Transverse colon (tissue), 4 donors: ENCODE data around the gene GNG3. TPM values are rescaled to one million over a fixed set of nuclear protein-coding genes. Genes with fewer than 3 reads are reported as not detected.

Source experiments
- DNase-seq: peaks from one replicate; pipeline ENCODE4 v3.0.0-alpha.2; 2019
- H3K27ac ChIP-seq, 4 donors: fragments of 200-600 bp; sonication (generic); 2 replicates each; pipeline ENCODE4 v1.5.1; 2016 to 2018; ENCODE audit warnings: inconsistent platforms in 4 of 4
- H3K27me3 ChIP-seq: fragments of 200-600 bp; sonication (generic); 2 replicates; pipeline ENCODE4 v1.5.1; 2017; ENCODE audit warnings: inconsistent platforms
- H3K36me3 ChIP-seq, 4 donors: fragments of 200-600 bp; sonication (generic); 2 replicates each; pipeline ENCODE4 v1.5.1; 2017 to 2019; ENCODE audit warnings: inconsistent platforms in 4 of 4
- H3K4me1 ChIP-seq, 4 donors: fragments of 200-600 bp; sonication (generic); 2 replicates each; pipeline ENCODE4 v1.5.1; 2017 to 2020; ENCODE audit warnings: inconsistent platforms in 4 of 4
- H3K4me3 ChIP-seq, 4 donors: fragments of 200-600 bp; sonication (generic); 1 replicate in 1 of 4; 2 replicates in 3 of 4; pipeline versions ENCODE4 v1.5.1 to v1.6.1; 2017 to 2019; ENCODE audit warnings: inconsistent platforms in 4 of 4
- H3K9me3 ChIP-seq, 2 donors: fragments of 200-600 bp; sonication (generic); 2 replicates each; pipeline ENCODE4 v1.5.1; 2017 to 2019; ENCODE audit warnings: inconsistent platforms in 2 of 2
- EP300 ChIP-seq: sonication (generic); formaldehyde crosslinking; IDR thresholded peaks from one replicate; pipeline ENCODE4 v1.6.1; 2017; ENCODE audit warnings: antibody characterized with exemption, low read depth
- POLR2A ChIP-seq: fragments of 450-650 bp; IDR thresholded peaks from one replicate; pipeline ENCODE4 v1.6.1; 2016; ENCODE audit warnings: antibody characterized with exemption, mild to moderate bottlenecking, moderate library complexity
- POLR2AphosphoS5 ChIP-seq, 3 donors: sonication (generic); formaldehyde crosslinking; IDR thresholded peaks; one replicate each; pipeline ENCODE4 v1.6.1; 2016; ENCODE audit warnings: antibody characterized with exemption in 3 of 3
- WGBS, 2 donors: methylation state at CpG; one replicate each; pipeline ENCODE4 v1.1.5; 2018; ENCODE audit warnings: low coverage in 1 of 2; 5-methylcytosine and 5-hydroxymethylcytosine counted together
- in situ Hi-C, 4 donors: fragments of 200-750 bp; cut with MboI; loops; one replicate each; pipeline versions ENCODE4 v1.15.0 to v1.15.1; 2017; ENCODE audit warnings: low sequenced_read_pairs in 3 of 4, low pct_ligation_motif_present in 1 of 4, low pct_unique_long_range_greater_than_20kb in 1 of 4
- intact Hi-C: fragments of 100-400 bp; cut with DNase I; formaldehyde crosslinking; loops from one replicate; pipeline ENCODE4 v1.15.1; 2023; ENCODE audit warnings: low total_unique reads
- total RNA-seq, 4 donors: library from RNA; depleted of rRNA; stranded (reverse); fragments of >200 nt; gene quantifications; one replicate each; pipeline ENCODE4 v1.1.0, GENCODE V29; 2016
- TF ChIP-seq, protein P1 (sequence below), 5 experiments: fragments of 200-600 bp in 3 of 5; fragments of 450-650 bp in 2 of 5; sonication (generic) in 3 of 5; IDR thresholded peaks; 1 replicate in 2 of 5; 2 replicates in 3 of 5; pipeline ENCODE4 v1.5.1; 2016 to 2017; ENCODE audit warnings: antibody characterized with exemption in 5 of 5, inconsistent platforms in 3 of 5, mild to moderate bottlenecking in 2 of 5, moderate library complexity in 1 of 5

Gene GNG3
- total RNA-seq, 4 donors from 2014 or later = 0.64 TPM; not detected in 3

DNA sequence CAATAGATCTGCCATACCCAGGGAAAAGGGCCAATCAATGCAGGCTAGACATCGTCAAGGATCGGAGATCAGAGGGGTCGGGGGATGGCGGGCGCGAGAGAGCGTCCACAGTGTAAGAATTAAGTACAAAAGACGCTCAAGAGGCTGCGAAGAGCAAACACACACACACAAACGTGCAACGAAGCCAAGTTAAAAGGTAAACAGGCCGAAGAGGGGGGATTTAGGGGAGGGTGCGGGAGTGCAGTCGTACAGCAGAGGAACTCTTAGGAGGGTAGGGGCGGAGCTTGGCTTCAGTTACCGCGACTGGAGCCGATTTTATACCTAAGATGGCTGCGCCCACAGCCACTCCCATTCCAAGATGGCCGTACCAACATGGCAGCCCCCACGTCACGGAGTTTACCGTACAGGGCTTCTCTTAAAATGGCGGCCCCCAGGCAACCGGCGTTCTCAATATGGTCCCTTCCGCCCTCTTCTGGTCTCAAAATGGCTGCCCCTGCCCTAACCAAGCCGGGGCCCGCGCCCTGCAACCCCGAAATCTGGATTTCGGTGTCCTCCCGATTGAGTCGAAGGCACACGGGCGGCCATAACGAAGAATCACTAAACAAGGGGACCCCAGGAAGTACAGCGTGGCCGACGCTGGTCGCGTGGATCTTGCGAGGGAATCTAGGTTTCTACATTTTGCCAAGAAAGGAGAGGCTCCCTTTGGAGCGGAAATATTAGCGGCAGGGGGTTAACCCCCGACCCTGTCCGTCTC lies 1.9 kb downstream of the GNG3 start:
- peaks cover 33 to 63% (median 40%) of the 10 kb centered on the region in 4 donors for H3K4me1 ChIP-seq
- H3K27me3 ChIP-seq = no peaks in the 10 kb centered on the region
- 0 to 2% methylated on average over 15 to 47 of the region's 47 CpGs for WGBS, 2 donors
- intact Hi-C loops = no loop called here
- DNase-seq = peak; percentile 98
- peak overlapping the region; percentile 93 to 98 (median 96) for H3K27ac ChIP-seq
- TF ChIP-seq POLR2AphosphoS5 (IDR thresholded peaks at IDR 0.05) (peak; percentile 45 to 91 (median 88)), POLR2A (peak; percentile 92), EP300 (no peak)
- TF ChIP-seq, protein P1, sequence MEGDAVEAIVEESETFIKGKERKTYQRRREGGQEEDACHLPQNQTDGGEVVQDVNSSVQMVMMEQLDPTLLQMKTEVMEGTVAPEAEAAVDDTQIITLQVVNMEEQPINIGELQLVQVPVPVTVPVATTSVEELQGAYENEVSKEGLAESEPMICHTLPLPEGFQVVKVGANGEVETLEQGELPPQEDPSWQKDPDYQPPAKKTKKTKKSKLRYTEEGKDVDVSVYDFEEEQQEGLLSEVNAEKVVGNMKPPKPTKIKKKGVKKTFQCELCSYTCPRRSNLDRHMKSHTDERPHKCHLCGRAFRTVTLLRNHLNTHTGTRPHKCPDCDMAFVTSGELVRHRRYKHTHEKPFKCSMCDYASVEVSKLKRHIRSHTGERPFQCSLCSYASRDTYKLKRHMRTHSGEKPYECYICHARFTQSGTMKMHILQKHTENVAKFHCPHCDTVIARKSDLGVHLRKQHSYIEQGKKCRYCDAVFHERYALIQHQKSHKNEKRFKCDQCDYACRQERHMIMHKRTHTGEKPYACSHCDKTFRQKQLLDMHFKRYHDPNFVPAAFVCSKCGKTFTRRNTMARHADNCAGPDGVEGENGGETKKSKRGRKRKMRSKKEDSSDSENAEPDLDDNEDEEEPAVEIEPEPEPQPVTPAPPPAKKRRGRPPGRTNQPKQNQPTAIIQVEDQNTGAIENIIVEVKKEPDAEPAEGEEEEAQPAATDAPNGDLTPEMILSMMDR (IDR thresholded peaks at IDR 0.05) = peak in 3 of 5 experiments; percentile 15 to 30 (median 17)
- in situ Hi-C loops = no loop called here
- peaks cover 0 to 20% (median 0%) of the 10 kb centered on the region in 4 donors for H3K36me3 ChIP-seq
- H3K9me3 ChIP-seq = no peaks in the 10 kb centered on the region
- H3K4me3 ChIP-seq = peak overlapping the region; percentile 50 to 71 (median 53)

DNA sequence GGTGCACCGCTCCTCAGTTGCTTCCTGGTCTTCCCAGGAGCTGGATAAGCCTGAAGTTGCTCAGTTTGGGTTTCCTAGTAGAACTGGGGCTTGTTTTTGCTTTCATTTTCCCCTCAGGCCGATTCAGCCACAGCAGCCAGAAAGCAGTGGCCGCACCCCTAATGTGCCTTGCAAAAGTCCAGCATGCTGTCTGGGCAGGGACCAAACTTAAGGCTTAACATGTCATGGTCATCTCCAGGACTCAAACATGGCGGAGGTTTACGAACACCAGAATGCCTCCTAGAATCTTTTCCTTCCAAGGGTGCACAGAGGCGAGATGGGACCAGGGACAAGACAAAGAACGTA lies 2.5 kb downstream of the GNG3 start:
- 62% methylated on average over 7 of the region's 7 CpGs; no CpG with 5 or more reads in 1 of the 2 donors for WGBS, 2 donors
- TF ChIP-seq POLR2A = no peak
- TF ChIP-seq EP300 = no peak
- no peak for TF ChIP-seq POLR2AphosphoS5 (IDR thresholded peaks at IDR 0.05)
- TF ChIP-seq, protein P1 (IDR thresholded peaks at IDR 0.05) = no peak
- DNase-seq = no peak

DNA sequence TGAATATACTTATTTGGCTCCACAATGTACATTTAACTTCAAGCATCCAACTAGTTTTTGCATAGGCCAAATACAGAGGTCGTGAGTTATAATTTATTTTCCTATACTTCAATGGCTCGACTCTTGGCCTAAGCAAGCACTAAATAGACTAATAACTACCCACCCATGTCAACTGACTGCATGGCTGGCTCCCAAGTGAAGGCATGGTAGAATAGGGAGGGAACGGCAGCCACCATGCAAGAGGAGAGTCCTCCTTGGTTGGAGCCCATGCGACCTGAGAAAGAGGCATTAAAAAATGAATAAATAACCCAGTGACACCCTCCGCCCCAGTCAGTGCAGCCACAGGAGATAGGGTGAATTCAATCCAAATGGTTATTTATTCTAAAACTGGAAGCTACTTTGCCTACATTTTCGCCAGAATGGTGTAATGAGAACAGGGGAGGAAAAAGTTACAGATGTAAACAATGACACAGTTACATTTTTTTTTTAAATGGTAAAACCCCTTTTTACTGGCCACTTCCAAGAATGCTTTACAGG lies 4.9 kb downstream of the GNG3 start:
- WGBS, 2 donors = 77 to 87% methylated on average over 4 to 6 of the region's 6 CpGs
- in situ Hi-C loops = no loop called here
- no peak overlapping the region for H3K4me3 ChIP-seq
- no peaks in the 10 kb centered on the region for H3K9me3 ChIP-seq
- H3K36me3 ChIP-seq = peaks cover 0 to 48% (median 9%) of the 10 kb centered on the region in 4 donors
- H3K27ac ChIP-seq = peak overlapping the region; percentile 62 to 68 (median 66)
- TF ChIP-seq POLR2A (no peak), EP300 (no peak), POLR2AphosphoS5 (IDR thresholded peaks at IDR 0.05) (no peak)
- TF ChIP-seq, protein P1 (IDR thresholded peaks at IDR 0.05) = no peak
- intact Hi-C loops = no loop called here
- H3K27me3 ChIP-seq = no peaks in the 10 kb centered on the region
- no peak for DNase-seq
- peaks cover 14 to 46% (median 22%) of the 10 kb centered on the region in 4 donors for H3K4me1 ChIP-seq

More for the DNA sequence above, 2.5 kb downstream of the GNG3 start:
- no peaks in the 10 kb centered on the region for H3K9me3 ChIP-seq
- peaks cover 0 to 24% (median 0%) of the 10 kb centered on the region in 4 donors for H3K36me3 ChIP-seq
- H3K4me3 ChIP-seq = peak overlapping the region; percentile 50 to 71 (median 53)
- intact Hi-C loops = no loop called here
- no peaks in the 10 kb centered on the region for H3K27me3 ChIP-seq
- in situ Hi-C loops = no loop called here
- peaks cover 32 to 62% (median 36%) of the 10 kb centered on the region in 4 donors for H3K4me1 ChIP-seq
- H3K27ac ChIP-seq = peak overlapping the region; percentile 93 to 98 (median 96)

DNA sequence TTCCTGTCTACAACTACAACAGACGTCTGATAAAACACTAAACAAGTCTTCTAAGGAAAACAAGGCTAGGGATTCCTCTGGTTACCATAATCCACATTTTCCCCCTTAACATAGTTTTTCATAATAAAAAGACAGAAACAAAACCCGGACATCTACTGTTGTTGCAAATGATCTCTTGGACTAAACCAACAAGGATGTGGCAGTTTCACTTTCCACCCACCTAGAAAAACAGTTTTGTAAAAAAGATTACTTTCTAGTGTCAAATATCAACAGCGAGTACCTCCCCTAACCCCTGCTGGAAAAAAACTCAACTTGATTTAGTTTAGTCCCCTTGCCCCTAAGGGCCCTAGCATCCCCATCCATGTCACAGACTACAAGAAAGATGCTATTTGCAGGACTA lies 5.4 kb downstream of the GNG3 start:
- intact Hi-C loops (no loop called here), in situ Hi-C loops (no loop called here)
- 26 to 39% methylated on average over 3 of the region's 3 CpGs for WGBS, 2 donors
- Histone ChIP-seq H3K27ac (peak overlapping the region; percentile 62 to 68 (median 66)), H3K27me3 (no peaks in the 10 kb centered on the region), H3K36me3 (peaks cover 0 to 53% (median 11%) of the 10 kb centered on the region in 4 donors), H3K9me3 (no peaks in the 10 kb centered on the region), H3K4me3 (no peak overlapping the region), H3K4me1 (peaks cover 14 to 46% (median 22%) of the 10 kb centered on the region in 4 donors)
- TF ChIP-seq EP300 = no peak
- TF ChIP-seq POLR2AphosphoS5 (IDR thresholded peaks at IDR 0.05) = no peak
- TF ChIP-seq, protein P1 (IDR thresholded peaks at IDR 0.05) = no peak
- TF ChIP-seq POLR2A = no peak
- DNase-seq = no peak
